Measurements from ENCODE around the gene XPOT.

The XPOT gene

DNA sequence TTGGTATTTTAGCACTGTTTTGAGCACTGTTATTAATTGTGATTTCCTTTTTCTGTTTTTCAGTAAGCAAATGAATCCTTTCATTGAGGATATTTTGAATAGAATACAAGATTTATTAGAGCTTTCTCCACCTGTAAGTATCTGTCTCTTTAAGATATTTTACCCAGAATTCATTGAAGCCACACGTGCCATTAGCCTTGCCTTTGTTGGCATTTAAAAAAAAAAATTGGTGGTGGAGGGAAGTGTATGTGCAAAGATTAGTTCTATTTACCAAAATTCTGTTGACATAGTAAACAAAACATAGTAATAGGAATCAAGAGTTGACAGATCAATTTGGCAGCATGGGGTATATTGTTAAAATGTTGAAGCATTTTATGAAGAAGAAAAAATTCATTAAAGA lies 23.8 kb downstream of the XPOT start:
- Histone ChIP-seq H3K4me1 (ENCODE audit: control insufficient read depth, insufficient read depth, low read length) (no peaks in the 10 kb centered on the region), H3K27me3 (ENCODE audit: control insufficient read depth, insufficient read depth, low read length) (no peaks in the 10 kb centered on the region), H3K27ac (ENCODE audit: low read depth, low read length) (no peak overlapping the region)

DNA sequence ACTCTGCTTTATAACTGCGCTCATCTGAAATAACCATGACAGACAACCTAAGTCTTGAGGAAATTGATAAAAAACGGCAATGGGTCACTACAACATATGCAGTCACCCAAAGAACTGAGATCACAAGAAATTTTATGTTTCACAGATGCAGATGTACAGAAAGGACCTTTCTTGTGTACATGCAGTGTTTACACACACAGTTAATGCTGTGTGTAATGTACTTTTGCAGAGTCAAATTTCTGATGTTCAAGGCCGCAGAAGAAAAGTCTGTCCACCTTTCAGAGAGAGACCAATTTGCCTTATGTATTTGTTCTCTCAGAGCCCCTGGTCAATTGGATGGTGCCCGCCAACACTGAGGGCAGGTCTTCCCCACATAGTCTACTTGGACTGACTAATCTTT lies 24.8 kb downstream of the XPOT start:
- Histone ChIP-seq H3K9ac (ENCODE audit: low read length) (no peak overlapping the region), H3K27me3 (ENCODE audit: control insufficient read depth, insufficient read depth, low read length) (no peaks in the 10 kb centered on the region), H3K9me3 (ENCODE audit: control insufficient read depth, insufficient read depth, low read depth, low read length) (no peaks in the 10 kb centered on the region), H3K4me3 (ENCODE audit: low read depth, low read length) (no peak overlapping the region), H3K27ac (ENCODE audit: low read depth, low read length) (no peak overlapping the region), H3K36me3 (ENCODE audit: control insufficient read depth, insufficient read depth, low read length) (peaks cover 100% of the 10 kb centered on the region), H3K4me1 (ENCODE audit: control insufficient read depth, insufficient read depth, low read length) (no peaks in the 10 kb centered on the region)

More for the DNA sequence above, 23.8 kb downstream of the XPOT start:
- Histone ChIP-seq H3K9me3 (ENCODE audit: control insufficient read depth, insufficient read depth, low read depth, low read length) (no peaks in the 10 kb centered on the region), H3K36me3 (ENCODE audit: control insufficient read depth, insufficient read depth, low read length) (peaks cover 99% of the 10 kb centered on the region), H3K9ac (ENCODE audit: low read length) (no peak overlapping the region), H3K4me3 (ENCODE audit: low read depth, low read length) (no peak overlapping the region)

DNA sequence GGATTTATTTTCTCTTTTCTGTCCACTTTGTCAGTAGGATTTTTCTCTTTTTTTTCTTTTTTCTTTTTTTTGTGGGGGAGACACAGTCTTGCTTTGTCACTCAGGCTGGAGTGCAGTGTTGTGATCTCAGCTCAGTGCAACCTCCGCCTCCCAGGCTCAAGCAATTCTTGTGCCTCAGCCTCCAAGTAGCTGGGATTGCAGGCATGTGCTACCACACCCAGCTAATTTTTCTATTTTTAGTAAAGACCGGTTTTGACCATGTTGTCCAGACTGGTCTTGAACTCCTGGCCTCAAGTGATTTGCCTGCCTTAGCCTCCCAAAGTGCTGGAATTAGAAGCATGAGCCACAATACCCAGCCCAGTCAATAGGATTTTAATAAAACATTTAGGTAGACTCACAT lies 26.7 kb downstream of the XPOT start:
- Histone ChIP-seq H3K27ac (ENCODE audit: low read depth, low read length) (no peak overlapping the region), H3K27me3 (ENCODE audit: control insufficient read depth, insufficient read depth, low read length) (no peaks in the 10 kb centered on the region), H3K4me1 (ENCODE audit: control insufficient read depth, insufficient read depth, low read length) (no peaks in the 10 kb centered on the region), H3K36me3 (ENCODE audit: control insufficient read depth, insufficient read depth, low read length) (peaks cover 99% of the 10 kb centered on the region), H3K9ac (ENCODE audit: low read length) (no peak overlapping the region), H3K9me3 (ENCODE audit: control insufficient read depth, insufficient read depth, low read depth, low read length) (no peaks in the 10 kb centered on the region), H3K4me3 (ENCODE audit: low read depth, low read length) (no peak overlapping the region)

- Histone ChIP-seq H3K9me3 (ENCODE audit: control insufficient read depth, insufficient read depth, low read depth, low read length) (no peaks in the 10 kb centered on the region), H3K36me3 (ENCODE audit: control insufficient read depth, insufficient read depth, low read length) (peaks cover 98% of the 10 kb centered on the region), H3K4me3 (ENCODE audit: low read depth, low read length) (no peak overlapping the region), H3K9ac (ENCODE audit: low read length) (no peak overlapping the region), H3K27me3 (ENCODE audit: control insufficient read depth, insufficient read depth, low read length) (no peaks in the 10 kb centered on the region), H3K4me1 (ENCODE audit: control insufficient read depth, insufficient read depth, low read length) (no peaks in the 10 kb centered on the region), H3K27ac (ENCODE audit: low read depth, low read length) (no peak overlapping the region)
Observed at GRCh38 chr12:64431791-64432190, 27.6 kb downstream of the XPOT start.

GRCh38 chr12:64433915-64434314 lies 29.7 kb downstream of the XPOT start:
- Histone ChIP-seq H3K36me3 (ENCODE audit: control insufficient read depth, insufficient read depth, low read length) (peaks cover 98% of the 10 kb centered on the region), H3K4me1 (ENCODE audit: control insufficient read depth, insufficient read depth, low read length) (no peaks in the 10 kb centered on the region), H3K9me3 (ENCODE audit: control insufficient read depth, insufficient read depth, low read depth, low read length) (no peaks in the 10 kb centered on the region), H3K4me3 (ENCODE audit: low read depth, low read length) (no peak overlapping the region), H3K27ac (ENCODE audit: low read depth, low read length) (no peak overlapping the region), H3K27me3 (ENCODE audit: control insufficient read depth, insufficient read depth, low read length) (no peaks in the 10 kb centered on the region), H3K9ac (ENCODE audit: low read length) (no peak overlapping the region)

- Histone ChIP-seq H3K4me1 (ENCODE audit: control insufficient read depth, insufficient read depth, low read length) (no peaks in the 10 kb centered on the region), H3K9ac (ENCODE audit: low read length) (no peak overlapping the region), H3K9me3 (ENCODE audit: control insufficient read depth, insufficient read depth, low read depth, low read length) (no peaks in the 10 kb centered on the region), H3K27ac (ENCODE audit: low read depth, low read length) (no peak overlapping the region), H3K4me3 (ENCODE audit: low read depth, low read length) (no peak overlapping the region), H3K36me3 (ENCODE audit: control insufficient read depth, insufficient read depth, low read length) (peaks cover 94% of the 10 kb centered on the region), H3K27me3 (ENCODE audit: control insufficient read depth, insufficient read depth, low read length) (no peaks in the 10 kb centered on the region)
Observed at GRCh38 chr12:64440100-64440499, 35.9 kb downstream of the XPOT start.

GRCh38 chr12:64445490-64445889 lies 41.3 kb downstream of the XPOT start:
- Histone ChIP-seq H3K27ac (ENCODE audit: low read depth, low read length) (no peak overlapping the region), H3K27me3 (ENCODE audit: control insufficient read depth, insufficient read depth, low read length) (no peaks in the 10 kb centered on the region), H3K9ac (ENCODE audit: low read length) (no peak overlapping the region), H3K36me3 (ENCODE audit: control insufficient read depth, insufficient read depth, low read length) (peaks cover 77% of the 10 kb centered on the region), H3K9me3 (ENCODE audit: control insufficient read depth, insufficient read depth, low read depth, low read length) (no peaks in the 10 kb centered on the region), H3K4me3 (ENCODE audit: low read depth, low read length) (no peak overlapping the region), H3K4me1 (ENCODE audit: control insufficient read depth, insufficient read depth, low read length) (peaks cover 3% of the 10 kb centered on the region; the same call in 1 of the 2 replicates)

DNA sequence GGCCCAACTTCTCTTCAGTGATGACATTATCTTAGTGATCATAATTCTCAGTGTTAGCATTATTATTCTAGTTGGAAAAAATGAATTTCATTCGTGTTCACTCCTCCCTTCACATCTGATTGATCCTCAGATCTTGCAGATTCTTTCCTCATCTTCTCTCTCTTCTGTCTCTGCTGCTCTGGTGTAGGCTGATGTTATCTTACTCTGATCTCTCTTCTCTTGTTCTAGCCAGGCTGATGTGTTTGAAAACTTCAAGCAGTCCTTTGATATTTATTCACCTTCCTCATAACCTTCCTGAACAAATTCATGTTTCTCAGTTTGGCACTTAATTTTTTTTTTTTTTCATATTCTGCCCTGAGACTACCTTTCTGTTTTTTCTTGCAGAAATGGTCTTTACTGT lies 42.1 kb downstream of the XPOT start:
- Histone ChIP-seq H3K9ac (ENCODE audit: low read length) (no peak overlapping the region), H3K4me3 (ENCODE audit: low read depth, low read length) (no peak overlapping the region), H3K9me3 (ENCODE audit: control insufficient read depth, insufficient read depth, low read depth, low read length) (no peaks in the 10 kb centered on the region), H3K27ac (ENCODE audit: low read depth, low read length) (no peak overlapping the region), H3K27me3 (ENCODE audit: control insufficient read depth, insufficient read depth, low read length) (no peaks in the 10 kb centered on the region), H3K36me3 (ENCODE audit: control insufficient read depth, insufficient read depth, low read length) (peaks cover 69% of the 10 kb centered on the region), H3K4me1 (ENCODE audit: control insufficient read depth, insufficient read depth, low read length) (peaks cover 10% of the 10 kb centered on the region; the same call in 1 of the 2 replicates)

GRCh38 chr12:64450057-64450640 lies 46.0 kb downstream of the XPOT start:
- H3K9ac ChIP-seq (ENCODE audit: low read length), result no peak overlapping the region
- H3K4me3 ChIP-seq (ENCODE audit: low read depth, low read length), result 0 out of 2 replicates have a peak overlapping the region, but pooled peaks have one; percentile 82
- no peaks in the 10 kb centered on the region for H3K27me3 ChIP-seq (ENCODE audit: control insufficient read depth, insufficient read depth, low read length)
- H3K27ac ChIP-seq (ENCODE audit: low read depth, low read length), result no peak overlapping the region
- H3K36me3 ChIP-seq (ENCODE audit: control insufficient read depth, insufficient read depth, low read length), result peaks cover 34% of the 10 kb centered on the region
- no peaks in the 10 kb centered on the region for H3K9me3 ChIP-seq (ENCODE audit: control insufficient read depth, insufficient read depth, low read depth, low read length)
- H3K4me1 ChIP-seq (ENCODE audit: control insufficient read depth, insufficient read depth, low read length), result peaks cover 16% of the 10 kb centered on the region; the same call in 1 of the 2 replicates

DNA sequence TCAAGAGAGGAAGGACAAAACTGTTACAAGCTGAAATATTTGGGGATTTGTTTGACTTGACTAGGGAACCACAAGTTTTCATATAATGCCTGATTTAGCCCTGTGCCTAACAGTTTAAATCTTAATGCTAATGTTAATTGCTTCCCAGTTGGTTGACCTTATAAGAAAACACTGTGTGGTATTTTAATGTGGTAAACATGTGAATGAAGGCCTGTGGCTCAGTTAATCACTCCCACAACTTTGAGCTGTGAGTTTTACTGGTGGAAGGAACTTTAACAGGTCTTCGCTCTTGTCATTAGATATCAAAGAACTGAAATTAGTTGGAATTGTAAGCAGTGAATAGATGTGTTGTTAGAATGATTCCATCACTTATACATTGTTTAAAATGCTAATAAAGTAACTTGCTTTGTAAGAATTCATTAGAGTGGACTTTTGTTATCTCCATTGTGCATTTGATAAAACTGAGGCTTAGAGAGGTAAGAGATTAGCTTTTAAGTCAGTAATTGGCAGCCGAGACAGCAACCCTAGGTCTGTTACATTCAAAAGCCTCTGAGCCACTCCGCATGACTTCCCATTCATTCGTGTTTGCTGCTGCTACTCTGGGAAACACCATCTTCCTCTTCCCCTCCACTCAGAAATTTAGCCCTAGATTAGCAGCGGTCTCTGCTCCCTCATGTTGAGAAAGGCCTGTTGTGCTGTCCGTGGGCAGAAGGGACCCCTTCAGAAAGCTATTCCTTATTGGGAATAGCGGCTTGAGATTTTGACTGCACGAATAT lies 46.7 kb downstream of the XPOT start:
- Histone ChIP-seq H3K27me3 (ENCODE audit: control insufficient read depth, insufficient read depth, low read length) (no peaks in the 10 kb centered on the region), H3K27ac (ENCODE audit: low read depth, low read length) (no peak overlapping the region; the same call in 1 of the 2 replicates), H3K9me3 (ENCODE audit: control insufficient read depth, insufficient read depth, low read depth, low read length) (no peaks in the 10 kb centered on the region), H3K4me3 (ENCODE audit: low read depth, low read length) (peak overlapping the region; percentile 82), H3K9ac (ENCODE audit: low read length) (peak overlapping the region; percentile 92), H3K4me1 (ENCODE audit: control insufficient read depth, insufficient read depth, low read length) (peaks cover 16% of the 10 kb centered on the region; the same call in 1 of the 2 replicates), H3K36me3 (ENCODE audit: control insufficient read depth, insufficient read depth, low read length) (peaks cover 27% of the 10 kb centered on the region)
